Measurements from ENCODE around the gene DIS3L2.
"Not testable (repeated sequence)": the region's sequence is repeated elsewhere in the genome, so short reads cannot be mapped to it uniquely, and the experiment has no call there.

The DIS3L2 gene

GRCh38 chr2:232132181-232132580, 170.7 kb downstream of the DIS3L2 start:
- no peak for DNase-seq

- DNase-seq, result no peak
These were observed 171.6 kb downstream of the DIS3L2 start for GRCh38 chr2:232133078-232133477.

GRCh38 chr2:232134939-232135338, 173.4 kb downstream of the DIS3L2 start:
- no peak for DNase-seq

GRCh38 chr2:232137356-232138147, 176.0 kb downstream of the DIS3L2 start:
- peak; percentile 30 for DNase-seq

GRCh38 chr2:232138441-232138840, 176.9 kb downstream of the DIS3L2 start:
- DNase-seq, result no peak

GRCh38 chr2:232139171-232139594, 177.7 kb downstream of the DIS3L2 start:
- no peak for DNase-seq

GRCh38 chr2:232139786-232140562, 178.5 kb downstream of the DIS3L2 start:
- no peak for DNase-seq

- DNase-seq, result no peak
These were observed 180.1 kb downstream of the DIS3L2 start for GRCh38 chr2:232141591-232141990.

GRCh38 chr2:232142049-232142448, 180.5 kb downstream of the DIS3L2 start:
- DNase-seq, result peak; percentile 19

- no peak for DNase-seq
These were observed 181.0 kb downstream of the DIS3L2 start for GRCh38 chr2:232142502-232142901.

GRCh38 chr2:232146294-232146693, 184.8 kb downstream of the DIS3L2 start:
- no peak for DNase-seq

- no peak for DNase-seq
These were observed 186.0 kb downstream of the DIS3L2 start for GRCh38 chr2:232147440-232148077.

- DNase-seq, result no peak
These were observed 200.7 kb downstream of the DIS3L2 start for GRCh38 chr2:232162187-232162586.

GRCh38 chr2:232170396-232170795, 208.9 kb downstream of the DIS3L2 start:
- DNase-seq, result no peak

- no peak for DNase-seq
These were observed 213.1 kb downstream of the DIS3L2 start for GRCh38 chr2:232174662-232175061.

- DNase-seq, result not testable (repeated sequence)
These were observed 215.1 kb downstream of the DIS3L2 start for GRCh38 chr2:232176587-232176986.

GRCh38 chr2:232183279-232183678, 221.8 kb downstream of the DIS3L2 start:
- DNase-seq, result no peak

GRCh38 chr2:232184346-232184745, 222.8 kb downstream of the DIS3L2 start:
- no peak for DNase-seq

- no peak for DNase-seq
These were observed 229.3 kb downstream of the DIS3L2 start for GRCh38 chr2:232190796-232191195.

- DNase-seq, result no peak
These were observed 234.0 kb downstream of the DIS3L2 start for GRCh38 chr2:232195487-232195886.

- DNase-seq, result no peak
These were observed 235.3 kb downstream of the DIS3L2 start for GRCh38 chr2:232196802-232197201.

GRCh38 chr2:232200195-232200594, 238.7 kb downstream of the DIS3L2 start:
- no peak for DNase-seq

- no peak for DNase-seq
These were observed 241.8 kb downstream of the DIS3L2 start for GRCh38 chr2:232203166-232203891.

All from GF-D8 (cell line).